IMR-90 (cell line): ENCODE measurements around the gene CETN3. TPM values are rescaled to one million over a fixed set of nuclear protein-coding genes. Genes with fewer than 3 reads are reported as not detected.

ENCODE experiments used
- ATAC-seq: fragments of 200-7000 bp; cut with Tn5 transposase; 2 replicates; pipeline ENCODE4 v1.9.1; 2020; ENCODE audit warnings: low read depth, mild to moderate bottlenecking, moderate library complexity
- BruUV-seq: library from RNA; stranded (reverse); fragments of 400-500 nt; replicated peaks from 2 replicates; lab custom pipeline; 2021; lab: Mats Ljungman, UMichigan
- CTCF ChIA-PET: fragments of 300-600 bp; formaldehyde crosslinking; extraction: SDS; loops from one replicate; lab custom pipeline; 2021; ENCODE audit warnings: antibody characterized with exemption; lab: Yijun Ruan, JAX
- POLR2A ChIA-PET: fragments of 300-600 bp; sonication (Branson Sonifier 250); formaldehyde crosslinking; loops from one replicate; lab custom pipeline; 2022; ENCODE audit warnings: antibody characterized with exemption; ENCODE audit not compliant: unreplicated experiment; lab: Charles Lee
- DNase-seq: peaks from one replicate; pipeline ENCODE4 v3.0.0; 2013
- H2AFZ ChIP-seq: replicated peaks from 2 replicates; pipeline ENCODE3; 2013; ENCODE audit warnings: low read length, mild to moderate bottlenecking; ENCODE audit not compliant: poor library complexity
- H2AK5ac ChIP-seq: 2 replicates; pipeline ENCODE4 v1.6.1; 2013; ENCODE audit warnings: low read depth, low read length, inconsistent platforms
- H2AK9ac ChIP-seq: replicated peaks from 2 replicates; pipeline ENCODE3; 2013; ENCODE audit warnings: mild to moderate bottlenecking, low read depth, low read length, moderate library complexity; ENCODE audit not compliant: poor library complexity
- H2BK120ac ChIP-seq: 2 replicates; pipeline ENCODE4 v1.6.1; 2013; ENCODE audit warnings: low read depth, low read length, inconsistent platforms
- H2BK15ac ChIP-seq: 3 replicates; pipeline ENCODE4 v1.6.1; 2013; ENCODE audit warnings: low read depth, low read length, inconsistent platforms
- H2BK20ac ChIP-seq: 2 replicates; pipeline ENCODE4 v1.6.1; 2013; ENCODE audit warnings: low read depth, mild to moderate bottlenecking, inconsistent platforms, low read length, moderate library complexity
- H2BK5ac ChIP-seq: 2 replicates; pipeline ENCODE4 v1.6.1; 2013; ENCODE audit warnings: mild to moderate bottlenecking, low read depth, low read length, inconsistent platforms; ENCODE audit not compliant: poor library complexity, severe bottlenecking
- H3K14ac ChIP-seq: replicated peaks from 2 replicates; pipeline ENCODE4 v1.6.1; 2013; ENCODE audit warnings: low read depth, low read length, inconsistent platforms
- H3K18ac ChIP-seq: 2 replicates; pipeline ENCODE4 v1.6.1; 2013; ENCODE audit warnings: low read depth, low read length, control low read depth
- H3K23ac ChIP-seq: 2 replicates; pipeline ENCODE4 v1.6.1; 2013; ENCODE audit warnings: low read depth, low read length, inconsistent platforms
- H3K27ac ChIP-seq: 2 replicates; pipeline ENCODE4 v1.5.1; 2013; ENCODE audit warnings: mild to moderate bottlenecking, control low read depth, low read length; ENCODE audit not compliant: insufficient read depth
- H3K27me3 ChIP-seq: 2 replicates; pipeline ENCODE4 v1.6.1; 2013; ENCODE audit warnings: low read length; ENCODE audit not compliant: control insufficient read depth, insufficient read depth
- H3K36me3 ChIP-seq: 2 replicates; pipeline ENCODE4 v1.6.1; 2013; ENCODE audit warnings: low read length, mixed read lengths; ENCODE audit not compliant: control insufficient read depth, insufficient read depth
- H3K4ac ChIP-seq: 2 replicates; pipeline ENCODE4 v1.6.1; 2013; ENCODE audit warnings: low read depth, low read length, inconsistent platforms
- H3K4me1 ChIP-seq: 2 replicates; pipeline ENCODE4 v1.6.1; 2013; ENCODE audit warnings: low read length, mixed read lengths; ENCODE audit not compliant: control insufficient read depth, insufficient read depth
- H3K4me2 ChIP-seq: 2 replicates; pipeline ENCODE4 v1.6.1; 2013; ENCODE audit warnings: low read depth, mild to moderate bottlenecking, control low read depth, low read length, moderate library complexity
- H3K4me3 ChIP-seq: 2 replicates; pipeline ENCODE4 v1.5.1; 2013; ENCODE audit warnings: low read depth, mild to moderate bottlenecking, control low read depth, low read length, moderate library complexity; ENCODE audit not compliant: insufficient read depth
- H3K56ac ChIP-seq: 2 replicates; pipeline ENCODE4 v1.6.1; 2013; ENCODE audit warnings: low read length, inconsistent platforms; ENCODE audit not compliant: insufficient read depth; ENCODE audit errors: extremely low read depth
- H3K79me1 ChIP-seq, 2 experiments: 2 replicates each; pipeline ENCODE4 v1.6.1; 2013; ENCODE audit warnings: low read length in 2 of 2, inconsistent platforms in 1 of 2, low read depth in 1 of 2
- H3K9ac ChIP-seq: 2 replicates; pipeline ENCODE4 v1.6.1; 2013; ENCODE audit warnings: low read depth, low read length, control low read depth
- H3K9me1 ChIP-seq: 2 replicates; pipeline ENCODE4 v1.6.1; 2013; ENCODE audit warnings: low read length, inconsistent platforms; ENCODE audit not compliant: insufficient read depth
- H3K9me3 ChIP-seq: 2 replicates; pipeline ENCODE4 v1.6.1; 2013; ENCODE audit warnings: low read length; ENCODE audit not compliant: control insufficient read depth, insufficient read depth
- H4K20me1 ChIP-seq: 2 replicates; pipeline ENCODE4 v1.6.1; 2013; ENCODE audit warnings: low read length, inconsistent platforms; ENCODE audit not compliant: insufficient read depth
- H4K5ac ChIP-seq: 2 replicates; pipeline ENCODE4 v1.6.1; 2013; ENCODE audit warnings: mild to moderate bottlenecking, low read depth, low read length, control low read depth
- H4K8ac ChIP-seq, 2 experiments: 2 replicates each; pipeline ENCODE4 v1.6.1; 2013; ENCODE audit warnings: low read depth in 2 of 2, low read length in 2 of 2, control low read depth in 1 of 2, inconsistent platforms in 1 of 2
- H4K91ac ChIP-seq: 2 replicates; pipeline ENCODE4 v1.6.1; 2013; ENCODE audit warnings: low read depth, low read length, inconsistent platforms; ENCODE audit not compliant: insufficient read depth
- CEBPB ChIP-seq: IDR thresholded peaks from 2 replicates; pipeline ENCODE4 v1.6.1; 2012; ENCODE audit warnings: low read depth, low read length, improper control_type of control experiment
- CTCF ChIP-seq: conservative IDR thresholded peaks from 2 replicates; pipeline ENCODE4 v1.5.1; 2012; ENCODE audit warnings: mild to moderate bottlenecking, low read depth, low read length, improper control_type of control experiment
- MAZ ChIP-seq: IDR thresholded peaks from 2 replicates; pipeline ENCODE4 v1.6.1; 2012; ENCODE audit warnings: low read depth, mild to moderate bottlenecking, low read length, improper control_type of control experiment, moderate library complexity, borderline replicate concordance
- MXI1 ChIP-seq: IDR thresholded peaks from 2 replicates; pipeline ENCODE4 v1.6.1; 2012; ENCODE audit warnings: low read depth, mild to moderate bottlenecking, low read length, moderate library complexity, borderline replicate concordance
- NFE2L2 ChIP-seq: fragments of 150-350 bp; IDR thresholded peaks from 2 replicates; pipeline ENCODE4 v1.6.1; 2016; ENCODE audit warnings: low read depth, mild to moderate bottlenecking, low read length
- POLR2A ChIP-seq: IDR thresholded peaks from 2 replicates; pipeline ENCODE4 v1.6.1; 2012; ENCODE audit warnings: mild to moderate bottlenecking, low read depth, low read length
- WGBS, 2 experiments: methylation state at CpG; one replicate each; pipeline versions ENCODE4 v1.1.5 to v1.1.7; 2013; ENCODE audit warnings: missing lambda C conversion rate in 2 of 2; ENCODE audit not compliant: insufficient read length in 1 of 2; ENCODE audit errors: extremely low coverage in 2 of 2; 5-methylcytosine and 5-hydroxymethylcytosine counted together
- dilution Hi-C: fragments of 300-500 bp; cut with HindIII; formaldehyde crosslinking; loops from one replicate; pipeline ENCODE4 v1.14.3; 2018; ENCODE audit warnings: low sequenced_read_pairs; ENCODE audit not compliant: unreplicated experiment
- in situ Hi-C: fragments of 300-500 bp; cut with MboI; formaldehyde crosslinking; loops from 3 replicates; pipeline ENCODE4 v1.14.3; 2019; ENCODE audit warnings: low sequenced_read_pairs, inconsistent platforms, mixed read lengths
- intact Hi-C: fragments of 100-400 bp; cut with micrococcal nuclease; formaldehyde crosslinking; loops from 2 replicates; pipeline ENCODE4 v1.10.0; 2022
- polyA plus RNA-seq, 3 experiments: library from polyadenylated mRNA; depleted of rRNA; stranded (reverse); fragments of >200 nt; gene quantifications; 2 replicates each; pipeline ENCODE4 v1.2.3, GENCODE V29; 2012; ENCODE audit warnings: low replicate concordance in 1 of 3
- total RNA-seq: library from RNA; depleted of rRNA; stranded (reverse); fragments of >200 nt; gene quantifications from 2 replicates; pipeline ENCODE4 v1.2.3, GENCODE V29; 2012

Gene CETN3
- total and polyA plus RNA-seq, 2 of the 4 experiments (the other 2 are of a cell fraction), result 1.1 to 6.5 TPM

DNA sequence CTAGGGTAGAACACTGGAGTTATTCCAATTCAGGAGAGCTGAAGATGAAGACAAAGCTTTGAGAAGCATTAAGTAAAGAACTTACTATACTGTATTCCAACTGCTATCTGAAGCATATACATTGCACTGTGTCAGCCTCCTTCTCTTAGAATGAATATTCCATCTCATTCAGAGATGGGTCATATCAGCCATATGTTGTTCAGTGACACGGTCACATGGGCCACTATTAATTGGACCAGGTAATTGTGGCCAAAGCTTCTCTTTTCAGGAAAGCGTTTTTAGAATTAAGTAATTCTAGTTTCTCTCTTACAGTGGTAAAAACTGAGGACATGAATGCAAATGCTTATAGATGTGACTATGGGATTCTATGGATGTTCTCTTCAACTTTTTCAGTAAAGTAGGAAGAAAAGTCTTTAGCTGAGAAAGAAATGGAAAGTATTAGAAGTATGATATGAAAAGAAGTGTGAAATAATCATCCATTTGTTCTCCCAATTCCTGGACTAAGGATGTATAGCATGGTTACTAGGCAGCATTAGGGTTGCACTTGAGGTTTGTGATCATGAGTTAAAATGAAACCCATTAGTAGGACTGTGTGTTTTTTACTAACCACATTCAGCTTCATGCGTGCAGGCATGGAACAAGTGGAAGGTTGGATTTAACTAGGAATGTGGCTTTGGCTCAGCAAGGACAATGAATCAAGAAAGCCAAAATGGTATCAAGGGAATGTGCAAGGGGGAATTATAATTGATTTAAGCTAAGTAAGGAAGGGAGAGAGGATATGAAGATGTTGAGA is 40.9 kb downstream of the CETN3 start:
- Histone ChIP-seq H3K9me3 (no peaks in the 10 kb centered on the region), H4K20me1 (no peaks in the 10 kb centered on the region), H3K27ac (no peak overlapping the region), H3K27me3 (no peaks in the 10 kb centered on the region), H3K36me3 (no peaks in the 10 kb centered on the region), H2BK20ac (no peak overlapping the region), H3K4me3 (no peak overlapping the region), H3K14ac (no peak overlapping the region), H3K4me1 (no peaks in the 10 kb centered on the region), H4K91ac (no peak overlapping the region), H2BK15ac (no peak overlapping the region), H2AK9ac (no peak overlapping the region), H2BK120ac (no peak overlapping the region), H3K4ac (no peak overlapping the region), H3K79me1 (no peaks in the 10 kb centered on the region), H3K9ac (no peak overlapping the region), H3K56ac (no peak overlapping the region), H3K18ac (no peak overlapping the region), H4K5ac (no peak overlapping the region), H2BK5ac (no peak overlapping the region), H3K4me2 (no peak overlapping the region), H3K9me1 (no peaks in the 10 kb centered on the region), H3K23ac (no peak overlapping the region), H2AK5ac (no peak overlapping the region), H2AFZ (no peak overlapping the region), H4K8ac (no peak overlapping the region)
- dilution Hi-C loops (no loop called here), in situ Hi-C loops (no loop called here), intact Hi-C loops (no loop called here)
- no TSS peak for BruUV-seq
- ATAC-seq, result no peak
- 100% methylated on average over 1 of the region's 3 CpGs; no CpG with 5 or more reads in 1 of the 2 experiments for WGBS, 2 experiments
- no peak for DNase-seq
- CTCF ChIA-PET, result interaction anchor here (1.5 kb wide), 1 partner anchor 18 kb away, joined by 4 read pairs; no protein-coding TSS in a partner anchor
- POLR2A ChIA-PET, result no interaction called here
- no peak for TF ChIP-seq MXI1
- TF ChIP-seq POLR2A, result no peak
- TF ChIP-seq MAZ, result no peak
- TF ChIP-seq CEBPB, result no peak
- no peak for TF ChIP-seq NFE2L2
- no peak for TF ChIP-seq CTCF
